IMR-90 (cell line): ENCODE measurements around the gene NTPCR. TPM values are rescaled to one million over a fixed set of nuclear protein-coding genes. Genes with fewer than 3 reads are reported as not detected.

Experiments used
- ATAC-seq: fragments of 200-7000 bp; cut with Tn5 transposase; 2 replicates; pipeline ENCODE4 v1.9.1; 2020; ENCODE audit warnings: low read depth, mild to moderate bottlenecking, moderate library complexity
- BruUV-seq: library from RNA; stranded (reverse); fragments of 400-500 nt; replicated peaks from 2 replicates; lab custom pipeline; 2021; lab: Mats Ljungman, UMichigan
- CTCF ChIA-PET: fragments of 300-600 bp; formaldehyde crosslinking; extraction: SDS; loops from one replicate; lab custom pipeline; 2021; ENCODE audit warnings: antibody characterized with exemption; lab: Yijun Ruan, JAX
- POLR2A ChIA-PET: fragments of 300-600 bp; sonication (Branson Sonifier 250); formaldehyde crosslinking; loops from one replicate; lab custom pipeline; 2022; ENCODE audit warnings: antibody characterized with exemption; ENCODE audit not compliant: unreplicated experiment; lab: Charles Lee
- DNase-seq: peaks from one replicate; pipeline ENCODE4 v3.0.0; 2013
- H2AFZ ChIP-seq: replicated peaks from 2 replicates; pipeline ENCODE3; 2013; ENCODE audit warnings: low read length, mild to moderate bottlenecking; ENCODE audit not compliant: poor library complexity
- H2AK5ac ChIP-seq: 2 replicates; pipeline ENCODE4 v1.6.1; 2013; ENCODE audit warnings: low read depth, low read length, inconsistent platforms
- H2AK9ac ChIP-seq: replicated peaks from 2 replicates; pipeline ENCODE3; 2013; ENCODE audit warnings: mild to moderate bottlenecking, low read depth, low read length, moderate library complexity; ENCODE audit not compliant: poor library complexity
- H2BK120ac ChIP-seq: 2 replicates; pipeline ENCODE4 v1.6.1; 2013; ENCODE audit warnings: low read depth, low read length, inconsistent platforms
- H2BK15ac ChIP-seq: 3 replicates; pipeline ENCODE4 v1.6.1; 2013; ENCODE audit warnings: low read depth, low read length, inconsistent platforms
- H2BK20ac ChIP-seq: 2 replicates; pipeline ENCODE4 v1.6.1; 2013; ENCODE audit warnings: low read depth, mild to moderate bottlenecking, inconsistent platforms, low read length, moderate library complexity
- H2BK5ac ChIP-seq: 2 replicates; pipeline ENCODE4 v1.6.1; 2013; ENCODE audit warnings: mild to moderate bottlenecking, low read depth, low read length, inconsistent platforms; ENCODE audit not compliant: poor library complexity, severe bottlenecking
- H3K14ac ChIP-seq: replicated peaks from 2 replicates; pipeline ENCODE4 v1.6.1; 2013; ENCODE audit warnings: low read depth, low read length, inconsistent platforms
- H3K18ac ChIP-seq: 2 replicates; pipeline ENCODE4 v1.6.1; 2013; ENCODE audit warnings: low read depth, low read length, control low read depth
- H3K23ac ChIP-seq: 2 replicates; pipeline ENCODE4 v1.6.1; 2013; ENCODE audit warnings: low read depth, low read length, inconsistent platforms
- H3K27ac ChIP-seq: 2 replicates; pipeline ENCODE4 v1.5.1; 2013; ENCODE audit warnings: mild to moderate bottlenecking, control low read depth, low read length; ENCODE audit not compliant: insufficient read depth
- H3K27me3 ChIP-seq: 2 replicates; pipeline ENCODE4 v1.6.1; 2013; ENCODE audit warnings: low read length; ENCODE audit not compliant: control insufficient read depth, insufficient read depth
- H3K36me3 ChIP-seq: 2 replicates; pipeline ENCODE4 v1.6.1; 2013; ENCODE audit warnings: low read length, mixed read lengths; ENCODE audit not compliant: control insufficient read depth, insufficient read depth
- H3K4ac ChIP-seq: 2 replicates; pipeline ENCODE4 v1.6.1; 2013; ENCODE audit warnings: low read depth, low read length, inconsistent platforms
- H3K4me1 ChIP-seq: 2 replicates; pipeline ENCODE4 v1.6.1; 2013; ENCODE audit warnings: low read length, mixed read lengths; ENCODE audit not compliant: control insufficient read depth, insufficient read depth
- H3K4me2 ChIP-seq: 2 replicates; pipeline ENCODE4 v1.6.1; 2013; ENCODE audit warnings: low read depth, mild to moderate bottlenecking, control low read depth, low read length, moderate library complexity
- H3K4me3 ChIP-seq: 2 replicates; pipeline ENCODE4 v1.5.1; 2013; ENCODE audit warnings: low read depth, mild to moderate bottlenecking, control low read depth, low read length, moderate library complexity; ENCODE audit not compliant: insufficient read depth
- H3K56ac ChIP-seq: 2 replicates; pipeline ENCODE4 v1.6.1; 2013; ENCODE audit warnings: low read length, inconsistent platforms; ENCODE audit not compliant: insufficient read depth; ENCODE audit errors: extremely low read depth
- H3K79me1 ChIP-seq, 2 experiments: 2 replicates each; pipeline ENCODE4 v1.6.1; 2013; ENCODE audit warnings: low read length in 2 of 2, inconsistent platforms in 1 of 2, low read depth in 1 of 2
- H3K9ac ChIP-seq: 2 replicates; pipeline ENCODE4 v1.6.1; 2013; ENCODE audit warnings: low read depth, low read length, control low read depth
- H3K9me1 ChIP-seq: 2 replicates; pipeline ENCODE4 v1.6.1; 2013; ENCODE audit warnings: low read length, inconsistent platforms; ENCODE audit not compliant: insufficient read depth
- H3K9me3 ChIP-seq: 2 replicates; pipeline ENCODE4 v1.6.1; 2013; ENCODE audit warnings: low read length; ENCODE audit not compliant: control insufficient read depth, insufficient read depth
- H4K20me1 ChIP-seq: 2 replicates; pipeline ENCODE4 v1.6.1; 2013; ENCODE audit warnings: low read length, inconsistent platforms; ENCODE audit not compliant: insufficient read depth
- H4K5ac ChIP-seq: 2 replicates; pipeline ENCODE4 v1.6.1; 2013; ENCODE audit warnings: mild to moderate bottlenecking, low read depth, low read length, control low read depth
- H4K8ac ChIP-seq, 2 experiments: 2 replicates each; pipeline ENCODE4 v1.6.1; 2013; ENCODE audit warnings: low read depth in 2 of 2, low read length in 2 of 2, control low read depth in 1 of 2, inconsistent platforms in 1 of 2
- H4K91ac ChIP-seq: 2 replicates; pipeline ENCODE4 v1.6.1; 2013; ENCODE audit warnings: low read depth, low read length, inconsistent platforms; ENCODE audit not compliant: insufficient read depth
- BHLHE40 ChIP-seq: fragments of 150-350 bp; IDR thresholded peaks from 2 replicates; pipeline ENCODE4 v1.6.1; 2016; ENCODE audit warnings: mild to moderate bottlenecking, low read depth, low read length
- CHD1 ChIP-seq: IDR thresholded peaks from 2 replicates; pipeline ENCODE4 v1.6.1; 2012; ENCODE audit warnings: low read depth, low read length, improper control_type of control experiment
- CTCF ChIP-seq: conservative IDR thresholded peaks from 2 replicates; pipeline ENCODE4 v1.5.1; 2012; ENCODE audit warnings: mild to moderate bottlenecking, low read depth, low read length, improper control_type of control experiment
- ELK1 ChIP-seq: fragments of 150-350 bp; IDR thresholded peaks from 2 replicates; pipeline ENCODE4 v1.6.1; 2016; ENCODE audit warnings: low read depth, mild to moderate bottlenecking, low read length, moderate library complexity, borderline replicate concordance
- FOS ChIP-seq: fragments of 150-350 bp; IDR thresholded peaks from 2 replicates; pipeline ENCODE4 v1.6.1; 2016; ENCODE audit warnings: low read depth, low read length
- MAZ ChIP-seq: IDR thresholded peaks from 2 replicates; pipeline ENCODE4 v1.6.1; 2012; ENCODE audit warnings: low read depth, mild to moderate bottlenecking, low read length, improper control_type of control experiment, moderate library complexity, borderline replicate concordance
- MXI1 ChIP-seq: IDR thresholded peaks from 2 replicates; pipeline ENCODE4 v1.6.1; 2012; ENCODE audit warnings: low read depth, mild to moderate bottlenecking, low read length, moderate library complexity, borderline replicate concordance
- NFE2L2 ChIP-seq: fragments of 150-350 bp; IDR thresholded peaks from 2 replicates; pipeline ENCODE4 v1.6.1; 2016; ENCODE audit warnings: low read depth, mild to moderate bottlenecking, low read length
- POLR2A ChIP-seq: IDR thresholded peaks from 2 replicates; pipeline ENCODE4 v1.6.1; 2012; ENCODE audit warnings: mild to moderate bottlenecking, low read depth, low read length
- RAD21 ChIP-seq: IDR thresholded peaks from 2 replicates; pipeline ENCODE4 v1.6.1; 2012; ENCODE audit warnings: low read length, improper control_type of control experiment
- RCOR1 ChIP-seq: IDR thresholded peaks from 2 replicates; pipeline ENCODE4 v1.6.1; 2012; ENCODE audit warnings: mild to moderate bottlenecking, low read length, improper control_type of control experiment; ENCODE audit not compliant: insufficient replicate concordance
- RFX5 ChIP-seq: IDR thresholded peaks from 2 replicates; pipeline ENCODE4 v1.8.0; 2012; ENCODE audit warnings: low read depth, mild to moderate bottlenecking, low read length, moderate library complexity
- SMC3 ChIP-seq: fragments of 150-350 bp; IDR thresholded peaks from 2 replicates; pipeline ENCODE4 v1.6.1; 2016; ENCODE audit warnings: low read depth, mild to moderate bottlenecking, antibody characterized with exemption, low read length, moderate library complexity
- USF2 ChIP-seq: fragments of 150-350 bp; IDR thresholded peaks from 2 replicates; pipeline ENCODE4 v1.6.1; 2017; ENCODE audit warnings: mild to moderate bottlenecking, antibody characterized with exemption, low read length, low read depth
- WGBS, 2 experiments: methylation state at CpG; one replicate each; pipeline versions ENCODE4 v1.1.5 to v1.1.7; 2013; ENCODE audit warnings: missing lambda C conversion rate in 2 of 2; ENCODE audit not compliant: insufficient read length in 1 of 2; ENCODE audit errors: extremely low coverage in 2 of 2; 5-methylcytosine and 5-hydroxymethylcytosine counted together
- dilution Hi-C: fragments of 300-500 bp; cut with HindIII; formaldehyde crosslinking; loops from one replicate; pipeline ENCODE4 v1.14.3; 2018; ENCODE audit warnings: low sequenced_read_pairs; ENCODE audit not compliant: unreplicated experiment
- in situ Hi-C: fragments of 300-500 bp; cut with MboI; formaldehyde crosslinking; loops from 3 replicates; pipeline ENCODE4 v1.14.3; 2019; ENCODE audit warnings: low sequenced_read_pairs, inconsistent platforms, mixed read lengths
- intact Hi-C: fragments of 100-400 bp; cut with micrococcal nuclease; formaldehyde crosslinking; loops from 2 replicates; pipeline ENCODE4 v1.10.0; 2022
- polyA plus RNA-seq, 3 experiments: library from polyadenylated mRNA; depleted of rRNA; stranded (reverse); fragments of >200 nt; gene quantifications; 2 replicates each; pipeline ENCODE4 v1.2.3, GENCODE V29; 2012; ENCODE audit warnings: low replicate concordance in 1 of 3
- total RNA-seq: library from RNA; depleted of rRNA; stranded (reverse); fragments of >200 nt; gene quantifications from 2 replicates; pipeline ENCODE4 v1.2.3, GENCODE V29; 2012

The NTPCR gene
- total and polyA plus RNA-seq, 2 of the 4 experiments (the other 2 are of a cell fraction): 13.3 to 16.5 TPM

GRCh38 chr1:232999956-233000625, 49.7 kb downstream of the NTPCR start:
- H3K18ac ChIP-seq: no peak overlapping the region
- H3K9me1 ChIP-seq: peaks cover 3% of the 10 kb centered on the region; the same call in 1 of the 2 replicates
- H3K27me3 ChIP-seq: no peaks in the 10 kb centered on the region
- H2AFZ ChIP-seq: no peak overlapping the region
- H4K5ac ChIP-seq: no peak overlapping the region
- CTCF ChIA-PET: interaction anchor here (0.5 to 1.5 kb wide), 3 partner anchors 10 to 1318 kb away, joined by 3 to 4 read pairs (median 3); no protein-coding TSS in a partner anchor
- H3K79me1 ChIP-seq: no peaks in the 10 kb centered on the region
- H2BK15ac ChIP-seq: no peak overlapping the region
- DNase-seq (no peak), ATAC-seq (no peak)
- no peak overlapping the region for H3K14ac ChIP-seq
- no peaks in the 10 kb centered on the region for H4K20me1 ChIP-seq
- intact Hi-C loops (no loop called here), in situ Hi-C loops (no loop called here), dilution Hi-C loops (no loop called here)
- no peak overlapping the region for H3K4ac ChIP-seq
- POLR2A ChIA-PET: no interaction called here
- TF ChIP-seq RAD21 (no peak), MAZ (no peak), FOS (no peak), POLR2A (no peak), ELK1 (no peak), CTCF (no peak), SMC3 (no peak), CHD1 (no peak), NFE2L2 (no peak), BHLHE40 (no peak), RCOR1 (no peak), USF2 (no peak), MXI1 (no peak), RFX5 (no peak)
- H2AK9ac ChIP-seq: no peak overlapping the region
- H3K56ac ChIP-seq: no peak overlapping the region
- H3K27ac ChIP-seq: no peak overlapping the region
- H3K4me2 ChIP-seq: no peak overlapping the region
- peaks cover 22% of the 10 kb centered on the region for H3K36me3 ChIP-seq
- H3K4me3 ChIP-seq: no peak overlapping the region
- BruUV-seq: no TSS peak
- H3K9me3 ChIP-seq: no peaks in the 10 kb centered on the region
- 99% methylated on average over 10 of the region's 16 CpGs; no CpG with 5 or more reads in 1 of the 2 experiments for WGBS, 2 experiments
- no peak overlapping the region for H3K23ac ChIP-seq
- H3K4me1 ChIP-seq: no peaks in the 10 kb centered on the region
- no peak overlapping the region for H4K91ac ChIP-seq
- H2BK20ac ChIP-seq: no peak overlapping the region
- H4K8ac ChIP-seq: no peak overlapping the region
- no peak overlapping the region for H2BK5ac ChIP-seq
- no peak overlapping the region for H2BK120ac ChIP-seq
- H3K9ac ChIP-seq: no peak overlapping the region
- no peak overlapping the region for H2AK5ac ChIP-seq
